Skin epidermis (tissue), 12 donors: ENCODE measurements around the gene RASSF3.
"Not testable (repeated sequence)": the region's sequence is repeated elsewhere in the genome, so short reads cannot be mapped to it uniquely, and the experiment has no call there.

ENCODE experiments used
- H3K27ac ChIP-seq, 21 experiments: fragments of 200-600 bp; sonication (generic) in 11 of 21; one replicate each; pipeline ENCODE4 v1.5.0; 2020; ENCODE audit warnings: mild to moderate bottlenecking in 3 of 21, inconsistent platforms in 2 of 21, moderate library complexity in 2 of 21
- H3K4me3 ChIP-seq, 7 experiments: fragments of 200-600 bp; sonication (generic) in 2 of 7; one replicate each; pipeline ENCODE4 v1.5.0; 2020; ENCODE audit warnings: inconsistent platforms in 2 of 7, mild to moderate bottlenecking in 2 of 7, moderate library complexity in 1 of 7

The RASSF3 gene

GRCh38 chr12:64626588-64626987 lies 16.3 kb downstream of the RASSF3 start:
- peak overlapping the region in 12 of 21 experiments; percentile 37 to 85 (median 76) for H3K27ac ChIP-seq

GRCh38 chr12:64627771-64628170 lies 17.5 kb downstream of the RASSF3 start:
- H3K27ac ChIP-seq = peak overlapping the region in 4 of 21 experiments; percentile 0 to 83 (median 80)

More at GRCh38 chr12:64626588-64626987, 16.3 kb downstream of the RASSF3 start:
- H3K4me3 ChIP-seq = not testable (repeated sequence)

GRCh38 chr12:64631197-64631596 lies 20.9 kb downstream of the RASSF3 start:
- Histone ChIP-seq H3K4me3 (no peak overlapping the region), H3K27ac (no peak overlapping the region)

More at GRCh38 chr12:64627771-64628170, 17.5 kb downstream of the RASSF3 start:
- no peak overlapping the region for H3K4me3 ChIP-seq

GRCh38 chr12:64633011-64633939 lies 23.0 kb downstream of the RASSF3 start:
- no peak overlapping the region for H3K27ac ChIP-seq
- no peak overlapping the region for H3K4me3 ChIP-seq

- Histone ChIP-seq H3K27ac (no peak overlapping the region), H3K4me3 (no peak overlapping the region)
These were observed 23.6 kb downstream of the RASSF3 start for GRCh38 chr12:64633940-64634337.

GRCh38 chr12:64634508-64635092 lies 24.3 kb downstream of the RASSF3 start:
- H3K4me3 ChIP-seq = no peak overlapping the region
- H3K27ac ChIP-seq = no peak overlapping the region

- Histone ChIP-seq H3K4me3 (no peak overlapping the region), H3K27ac (no peak overlapping the region)
These were observed 25.2 kb downstream of the RASSF3 start for GRCh38 chr12:64635356-64635998.

- H3K4me3 ChIP-seq = no peak overlapping the region
- no peak overlapping the region for H3K27ac ChIP-seq
These were observed 26.6 kb downstream of the RASSF3 start for GRCh38 chr12:64636856-64637255.

GRCh38 chr12:64639466-64639865 lies 29.2 kb downstream of the RASSF3 start:
- H3K4me3 ChIP-seq = no peak overlapping the region
- peak overlapping the region in 1 of 21 experiments; percentile 17 for H3K27ac ChIP-seq

GRCh38 chr12:64646318-64646717 lies 36.0 kb downstream of the RASSF3 start:
- Histone ChIP-seq H3K27ac (no peak overlapping the region), H3K4me3 (no peak overlapping the region)

GRCh38 chr12:64649487-64649886 lies 39.2 kb downstream of the RASSF3 start:
- H3K4me3 ChIP-seq = no peak overlapping the region

GRCh38 chr12:64650762-64651161 lies 40.5 kb downstream of the RASSF3 start:
- H3K27ac ChIP-seq = no peak overlapping the region
- H3K4me3 ChIP-seq = no peak overlapping the region

More at GRCh38 chr12:64649487-64649886, 39.2 kb downstream of the RASSF3 start:
- H3K27ac ChIP-seq = no peak overlapping the region

GRCh38 chr12:64652346-64652745 lies 42.1 kb downstream of the RASSF3 start:
- no peak overlapping the region for H3K27ac ChIP-seq
- H3K4me3 ChIP-seq = no peak overlapping the region

GRCh38 chr12:64653123-64653522 lies 42.8 kb downstream of the RASSF3 start:
- H3K4me3 ChIP-seq = no peak overlapping the region
- H3K27ac ChIP-seq = no peak overlapping the region

GRCh38 chr12:64653907-64654306 lies 43.6 kb downstream of the RASSF3 start:
- not testable (repeated sequence) for H3K4me3 ChIP-seq, H3K27ac ChIP-seq

- Histone ChIP-seq H3K4me3 (no peak overlapping the region), H3K27ac (no peak overlapping the region)
These were observed 44.8 kb downstream of the RASSF3 start for GRCh38 chr12:64655141-64655540.

GRCh38 chr12:64656429-64656828 lies 46.1 kb downstream of the RASSF3 start:
- no peak overlapping the region for H3K4me3 ChIP-seq
- H3K27ac ChIP-seq = no peak overlapping the region

- H3K4me3 ChIP-seq = no peak overlapping the region
- peak overlapping the region in 1 of 21 experiments; percentile 24 for H3K27ac ChIP-seq
These were observed 48.7 kb downstream of the RASSF3 start for GRCh38 chr12:64658892-64659481.

GRCh38 chr12:64660237-64661018 lies 50.1 kb downstream of the RASSF3 start:
- no peak overlapping the region for H3K27ac ChIP-seq

More at GRCh38 chr12:64660237-64661018, 50.1 kb downstream of the RASSF3 start:
- no peak overlapping the region for H3K4me3 ChIP-seq
